HepG2 (cell line): ENCODE data around the gene ANKRD65. TPM values are rescaled to one million over a fixed set of nuclear protein-coding genes. Genes with fewer than 3 reads are reported as not detected.
A peak's percentile ranks its signal among the peaks of the same experiment; 100 is the strongest.

Experiments used
- ARNT ChIP-seq: fragments of 450-650 bp; IDR thresholded peaks from 2 replicates; pipeline ENCODE4 v1.6.1; 2017
- CAMTA2 ChIP-seq: sonication (generic); formaldehyde crosslinking; IDR thresholded peaks from 2 replicates; pipeline ENCODE4 v1.4.0; 2020; ENCODE audit warnings: mild to moderate bottlenecking, missing genetic modification reagents, borderline replicate concordance
- GABPA ChIP-seq, 2 experiments: IDR thresholded peaks; 2 replicates each; pipeline ENCODE4 v1.6.1; 2011 to 2016; ENCODE audit warnings: low read depth in 2 of 2, low read length in 1 of 2, missing biosample characterization in 1 of 2, missing genetic modification characterization in 1 of 2
- GATA4 ChIP-seq: sonication (generic); IDR thresholded peaks from 2 replicates; pipeline ENCODE4 v1.6.1; 2016; ENCODE audit warnings: antibody characterized with exemption, low read depth, borderline replicate concordance
- JUND ChIP-seq: sonication (generic); formaldehyde crosslinking; IDR thresholded peaks from 2 replicates; pipeline ENCODE4 v1.8.0; 2022; ENCODE audit warnings: mild to moderate bottlenecking, missing genetic modification reagents
- MXI1 ChIP-seq: IDR thresholded peaks from 3 replicates; pipeline ENCODE4 v1.6.1; 2012; ENCODE audit warnings: low read depth, low read length, inconsistent platforms, borderline replicate concordance
- PAWR ChIP-seq: sonication (generic); formaldehyde crosslinking; IDR thresholded peaks from 2 replicates; pipeline ENCODE4 v1.4.0; 2020; ENCODE audit warnings: missing genetic modification reagents, mild to moderate bottlenecking, borderline replicate concordance
- PRMT3 ChIP-seq: sonication (generic); formaldehyde crosslinking; IDR thresholded peaks from 2 replicates; pipeline ENCODE4 v1.8.1; 2022; ENCODE audit warnings: low read depth, mild to moderate bottlenecking, moderate library complexity, missing genetic modification reagents, borderline replicate concordance
- RAD51 ChIP-seq: fragments of 450-650 bp; IDR thresholded peaks from 2 replicates; pipeline ENCODE4 v1.6.1; 2016; ENCODE audit warnings: borderline replicate concordance
- RORA ChIP-seq: sonication (generic); formaldehyde crosslinking; IDR thresholded peaks from 2 replicates; pipeline ENCODE4 v1.5.0; 2020; ENCODE audit warnings: mild to moderate bottlenecking, missing genetic modification reagents, moderate library complexity
- SIN3B ChIP-seq: fragments of 150-350 bp; IDR thresholded peaks from 2 replicates; pipeline ENCODE4 v1.6.1; 2014; ENCODE audit warnings: low read length
- SIX1 ChIP-seq: sonication (generic); formaldehyde crosslinking; IDR thresholded peaks from 2 replicates; pipeline ENCODE4 v1.4.0; 2020; ENCODE audit warnings: missing genetic modification reagents, borderline replicate concordance
- TRIM24 ChIP-seq: sonication (generic); formaldehyde crosslinking; IDR thresholded peaks from 2 replicates; pipeline ENCODE4 v1.8.0; 2022; ENCODE audit warnings: mild to moderate bottlenecking, missing genetic modification reagents
- ZFY ChIP-seq: sonication (generic); formaldehyde crosslinking; IDR thresholded peaks from 2 replicates; pipeline ENCODE4 v1.4.0; 2020; ENCODE audit warnings: missing genetic modification reagents
- ZNF33B ChIP-seq: sonication (generic); formaldehyde crosslinking; IDR thresholded peaks from 2 replicates; pipeline ENCODE4 v1.5.1; 2020; ENCODE audit warnings: mild to moderate bottlenecking, missing genetic modification reagents
- ZNF605 ChIP-seq: sonication (generic); formaldehyde crosslinking; IDR thresholded peaks from 2 replicates; pipeline ENCODE4 v1.8.0; 2022; ENCODE audit warnings: mild to moderate bottlenecking, missing genetic modification reagents
- ZNF780A ChIP-seq: sonication (generic); formaldehyde crosslinking; IDR thresholded peaks from 2 replicates; pipeline ENCODE4 v1.8.0; 2022; ENCODE audit warnings: mild to moderate bottlenecking, missing genetic modification reagents, moderate library complexity
- ZNF850 ChIP-seq: sonication (generic); formaldehyde crosslinking; conservative IDR thresholded peaks from 2 replicates; pipeline ENCODE4 v1.9.0; 2021; ENCODE audit warnings: mild to moderate bottlenecking, missing genetic modification reagents
- ZNF879 ChIP-seq: sonication (generic); formaldehyde crosslinking; IDR thresholded peaks from 2 replicates; pipeline ENCODE4 v1.8.1; 2023; ENCODE audit warnings: missing genetic modification reagents
- ZSCAN12 ChIP-seq: sonication (generic); formaldehyde crosslinking; IDR thresholded peaks from 2 replicates; pipeline ENCODE4 v1.9.0; 2021; ENCODE audit warnings: mild to moderate bottlenecking, missing genetic modification reagents
- polyA plus RNA-seq, 8 experiments: library from polyadenylated mRNA; depleted of rRNA in 3 of 8; stranded (reverse) in 7 of 8; unstranded in 1 of 8; fragments of >200 nt; fragmentation: Illumina TruSeq in 4 of 8; extraction: Trizol in 4 of 8; gene quantifications; 2 replicates each; pipeline versions ENCODE4 v1.2.1 to v1.2.3, GENCODE V29; 2011 to 2016; ENCODE audit warnings: low read depth in 4 of 8, missing spikeins in 1 of 8, mixed read lengths in 1 of 8; ENCODE audit not compliant: insufficient read depth in 1 of 8
- total RNA-seq, 5 experiments: library from RNA; depleted of rRNA; stranded (reverse); fragments of >200 nt; fragmentation: Illumina TruSeq; extraction: Trizol; gene quantifications; 2 replicates each; pipeline ENCODE4 v1.2.3, GENCODE V29; 2016; ENCODE audit warnings: low read depth in 1 of 5
- TF ChIP-seq, protein P1 (sequence below): sonication (generic); formaldehyde crosslinking; IDR thresholded peaks from 2 replicates; pipeline ENCODE4 v1.9.0; 2021; ENCODE audit warnings: missing genetic modification reagents, borderline replicate concordance
- TF ChIP-seq, protein P2 (sequence below): fragments of 450-650 bp; IDR thresholded peaks from 2 replicates; pipeline ENCODE4 v1.6.1; 2016
- TF ChIP-seq, protein P3 (sequence below): sonication (generic); formaldehyde crosslinking; conservative IDR thresholded peaks from 2 replicates; pipeline ENCODE4 v1.8.0; 2022; ENCODE audit warnings: mild to moderate bottlenecking, moderate library complexity, missing genetic modification reagents

Gene ANKRD65
- total and polyA plus RNA-seq, 2 of the 13 experiments (the other 11 are each of a cell fraction or from before 2014, with no cell fraction given): 12.1 to 30.1 TPM

DNA sequence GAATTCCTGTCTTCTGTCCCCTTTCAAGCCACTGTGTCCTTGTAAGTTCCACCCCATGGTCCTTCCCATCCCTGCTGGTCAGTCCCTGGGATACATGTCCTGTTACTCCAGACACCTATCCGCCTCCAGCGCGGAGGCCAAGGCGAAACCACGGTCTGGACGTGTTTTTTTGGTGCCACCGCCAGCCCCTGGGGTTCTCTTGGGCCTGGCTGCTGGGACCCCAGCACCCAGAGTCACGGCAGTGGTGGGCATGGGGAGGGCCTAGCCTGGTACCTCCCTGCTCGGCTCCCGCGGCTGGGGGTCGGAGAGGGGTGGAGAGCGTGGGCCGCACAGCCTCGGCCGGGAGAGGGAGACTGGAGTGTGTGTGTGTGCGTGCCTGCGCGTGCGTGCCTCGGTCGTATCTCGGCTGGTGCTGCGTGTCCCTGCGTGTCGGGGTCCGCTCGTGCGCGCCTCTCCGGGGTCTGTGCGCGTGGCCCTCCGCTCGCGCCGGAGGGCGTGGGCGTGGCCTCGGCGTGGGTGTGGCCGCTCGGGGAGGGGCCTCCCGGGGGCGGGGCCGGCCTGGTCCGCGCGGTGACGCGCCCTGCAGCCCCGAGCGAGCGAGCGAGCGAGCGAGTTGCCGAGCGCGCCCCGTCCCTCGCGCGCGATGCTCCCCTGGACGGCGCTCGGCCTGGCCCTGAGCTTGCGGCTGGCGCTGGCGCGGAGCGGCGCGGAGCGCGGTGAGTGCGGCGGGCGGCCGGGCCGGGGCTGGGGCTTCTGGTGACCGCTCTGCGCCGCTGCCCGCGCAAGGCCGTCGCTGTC is 14.2 kb upstream of the ANKRD65 start, which contains the start of gene VWA1 (continued):
- TF ChIP-seq, protein P1, sequence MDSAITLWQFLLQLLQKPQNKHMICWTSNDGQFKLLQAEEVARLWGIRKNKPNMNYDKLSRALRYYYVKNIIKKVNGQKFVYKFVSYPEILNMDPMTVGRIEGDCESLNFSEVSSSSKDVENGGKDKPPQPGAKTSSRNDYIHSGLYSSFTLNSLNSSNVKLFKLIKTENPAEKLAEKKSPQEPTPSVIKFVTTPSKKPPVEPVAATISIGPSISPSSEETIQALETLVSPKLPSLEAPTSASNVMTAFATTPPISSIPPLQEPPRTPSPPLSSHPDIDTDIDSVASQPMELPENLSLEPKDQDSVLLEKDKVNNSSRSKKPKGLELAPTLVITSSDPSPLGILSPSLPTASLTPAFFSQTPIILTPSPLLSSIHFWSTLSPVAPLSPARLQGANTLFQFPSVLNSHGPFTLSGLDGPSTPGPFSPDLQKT (CRISPR knock-in tag): no peak
- TF ChIP-seq ZNF879 (no peak), MXI1 (peak; percentile 87; the same call in 2 of the 3 replicates), ARNT (no peak), GATA4 (no peak), TRIM24 (CRISPR knock-in tag) (no peak), ZNF780A (CRISPR knock-in tag) (no peak), SIN3B (no peak), ZNF33B (0 out of 2 replicates have a peak, but pooled peaks have one; percentile 66), GABPA (IDR thresholded peaks at IDR 0.05; ENCODE audit: low read depth, low read length) (no peak), GABPA (CRISPR knock-in tag; IDR thresholded peaks at IDR 0.05; ENCODE audit: low read depth) (no peak), ZSCAN12 (CRISPR knock-in tag) (no peak), PRMT3 (CRISPR knock-in tag) (no peak), RAD51 (no peak), PAWR (no peak), RORA (CRISPR knock-in tag) (no peak), ZNF605 (no peak; the same call in 1 of the 2 replicates), ZNF850 (CRISPR knock-in tag) (no peak), SIX1 (CRISPR knock-in tag) (no peak), JUND (CRISPR knock-in tag) (no peak), ZFY (peak; percentile 76), CAMTA2 (no peak)
- TF ChIP-seq, protein P2, sequence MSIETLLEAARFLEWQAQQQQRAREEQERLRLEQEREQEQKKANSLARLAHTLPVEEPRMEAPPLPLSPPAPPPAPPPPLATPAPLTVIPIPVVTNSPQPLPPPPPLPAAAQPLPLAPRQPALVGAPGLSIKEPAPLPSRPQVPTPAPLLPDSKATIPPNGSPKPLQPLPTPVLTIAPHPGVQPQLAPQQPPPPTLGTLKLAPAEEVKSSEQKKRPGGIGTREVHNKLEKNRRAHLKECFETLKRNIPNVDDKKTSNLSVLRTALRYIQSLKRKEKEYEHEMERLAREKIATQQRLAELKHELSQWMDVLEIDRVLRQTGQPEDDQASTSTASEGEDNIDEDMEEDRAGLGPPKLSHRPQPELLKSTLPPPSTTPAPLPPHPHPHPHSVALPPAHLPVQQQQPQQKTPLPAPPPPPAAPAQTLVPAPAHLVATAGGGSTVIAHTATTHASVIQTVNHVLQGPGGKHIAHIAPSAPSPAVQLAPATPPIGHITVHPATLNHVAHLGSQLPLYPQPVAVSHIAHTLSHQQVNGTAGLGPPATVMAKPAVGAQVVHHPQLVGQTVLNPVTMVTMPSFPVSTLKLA: 0 out of 2 replicates have a peak, but pooled peaks have one; percentile 27
- TF ChIP-seq, protein P3, sequence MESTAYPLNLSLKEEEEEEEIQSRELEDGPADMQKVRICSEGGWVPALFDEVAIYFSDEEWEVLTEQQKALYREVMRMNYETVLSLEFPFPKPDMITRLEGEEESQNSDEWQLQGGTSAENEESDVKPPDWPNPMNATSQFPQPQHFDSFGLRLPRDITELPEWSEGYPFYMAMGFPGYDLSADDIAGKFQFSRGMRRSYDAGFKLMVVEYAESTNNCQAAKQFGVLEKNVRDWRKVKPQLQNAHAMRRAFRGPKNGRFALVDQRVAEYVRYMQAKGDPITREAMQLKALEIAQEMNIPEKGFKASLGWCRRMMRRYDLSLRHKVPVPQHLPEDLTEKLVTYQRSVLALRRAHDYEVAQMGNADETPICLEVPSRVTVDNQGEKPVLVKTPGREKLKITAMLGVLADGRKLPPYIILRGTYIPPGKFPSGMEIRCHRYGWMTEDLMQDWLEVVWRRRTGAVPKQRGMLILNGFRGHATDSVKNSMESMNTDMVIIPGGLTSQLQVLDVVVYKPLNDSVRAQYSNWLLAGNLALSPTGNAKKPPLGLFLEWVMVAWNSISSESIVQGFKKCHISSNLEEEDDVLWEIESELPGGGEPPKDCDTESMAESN (CRISPR knock-in tag): no peak; the same call in 1 of the 2 replicates
